Stimulated activated CD4-positive, alpha-beta T cell treated with anti-CD3 and anti-CD28 coated beads, Interleukin-2, amount 100 ng/mL, for 48 hours (primary cell): Measurements from ENCODE around the gene MEF2D.

Experiments
- DNase-seq, 2 donors: peaks; one replicate each; pipeline ENCODE4 v3.0.0-alpha.2; 2020

MEF2D gene

GRCh38 chr1:156500543-156500792 lies at the start of gene MEF2D:
Gene MEF2D, minus strand, starts transcription at chr1:156500775. Its CDS starts 17,483 bp downstream, at chr1:156483292.
- no peak for DNase-seq

- no peak for DNase-seq
These were observed 49.8 kb upstream of the MEF2D start for GRCh38 chr1:156550346-156550745.

GRCh38 chr1:156549831-156550230 lies 49.3 kb upstream of the MEF2D start:
- no peak for DNase-seq

GRCh38 chr1:156549390-156549789 lies 48.8 kb upstream of the MEF2D start:
- DNase-seq, result no peak

GRCh38 chr1:156547982-156548381 lies 47.4 kb upstream of the MEF2D start:
- DNase-seq, result no peak

- no peak for DNase-seq
These were observed 46.9 kb upstream of the MEF2D start for GRCh38 chr1:156547434-156547833.

- DNase-seq, result no peak
These were observed 45.7 kb upstream of the MEF2D start for GRCh38 chr1:156546267-156546666.

- no peak for DNase-seq
These were observed 44.1 kb upstream of the MEF2D start for GRCh38 chr1:156544592-156545102.

- DNase-seq, result no peak
These were observed 42.5 kb upstream of the MEF2D start for GRCh38 chr1:156543066-156543465.

- DNase-seq, result no peak
These were observed 40.4 kb upstream of the MEF2D start for GRCh38 chr1:156540955-156541354.

GRCh38 chr1:156539818-156540355 lies 39.3 kb upstream of the MEF2D start:
- DNase-seq, result no peak

GRCh38 chr1:156538711-156539440 lies 38.3 kb upstream of the MEF2D start:
- no peak for DNase-seq

GRCh38 chr1:156537027-156537426 lies 36.5 kb upstream of the MEF2D start:
- no peak for DNase-seq

- DNase-seq, result no peak
These were observed 34.0 kb upstream of the MEF2D start for GRCh38 chr1:156534424-156535060.

GRCh38 chr1:156533568-156534220 lies 33.1 kb upstream of the MEF2D start:
- DNase-seq, result no peak

GRCh38 chr1:156532374-156532773 lies 31.8 kb upstream of the MEF2D start:
- no peak for DNase-seq

- no peak for DNase-seq
These were observed 29.4 kb upstream of the MEF2D start for GRCh38 chr1:156530006-156530405.

GRCh38 chr1:156528875-156529425 lies 28.4 kb upstream of the MEF2D start:
- DNase-seq, result no peak

- no peak for DNase-seq
These were observed 27.7 kb upstream of the MEF2D start for GRCh38 chr1:156528231-156528630.

- no peak for DNase-seq
These were observed 27.0 kb upstream of the MEF2D start for GRCh38 chr1:156527584-156527983.

GRCh38 chr1:156525856-156526489 lies 25.4 kb upstream of the MEF2D start:
- DNase-seq, result no peak

GRCh38 chr1:156525071-156525501 lies 24.5 kb upstream of the MEF2D start:
- no peak for DNase-seq

- DNase-seq, result no peak
These were observed 23.9 kb upstream of the MEF2D start for GRCh38 chr1:156524481-156524869.
